A549 (cell line): Measurements from ENCODE around the gene DAB2. TPM values are rescaled to one million over a fixed set of nuclear protein-coding genes. Genes with fewer than 3 reads are reported as not detected.

Source experiments
- ATAC-seq, 2 experiments: fragments of 200-7000 bp in 1 of 2; fragments of >200 bp in 1 of 2; cut with Nextera tagmentation in 1 of 2; cut with Tn5 transposase in 1 of 2; 3 replicates each; pipeline versions ENCODE4 v1.8.0 to v1.9.1; 2018 to 2020; ENCODE audit warnings: mild to moderate bottlenecking in 1 of 2, moderate library complexity in 1 of 2
- CTCF ChIA-PET: fragments of 300-600 bp; sonication (Branson Sonifier 250); formaldehyde crosslinking; extraction: SDS; loops from one replicate; lab custom pipeline; 2021; ENCODE audit warnings: antibody characterized with exemption, inconsistent platforms; lab: Yijun Ruan, JAX
- POLR2A ChIA-PET: fragments of 350-600 bp; formaldehyde crosslinking; extraction: SDS; loops from one replicate; lab custom pipeline; 2021; ENCODE audit warnings: antibody characterized with exemption, inconsistent platforms; lab: Yijun Ruan, JAX
- DNase-seq, 2 experiments: peaks; one replicate each; pipeline versions ENCODE4 v3.0.0 to v3.0.0-alpha.2; 2011 to 2016; ENCODE audit warnings: low read depth in 1 of 2, low spot score in 1 of 2
- FAIRE-seq: peaks from 2 replicates; lab custom pipeline; 2011; peaks lifted over from hg19 to GRCh38; lab: Jason Lieb, UNC
- H3K27ac ChIP-seq, 2 experiments: fragments of >200 bp; sonication (Bioruptor Twin); formaldehyde crosslinking; 3 replicates each; pipeline ENCODE4 v1.5.1; 2016 to 2017
- H3K4me1 ChIP-seq: fragments of >200 bp; sonication (Bioruptor Twin); formaldehyde crosslinking; 3 replicates; pipeline ENCODE4 v1.6.1; 2016
- H3K4me2 ChIP-seq: fragments of >200 bp; sonication (Bioruptor Twin); formaldehyde crosslinking; 3 replicates; pipeline ENCODE4 v1.6.1; 2016
- H3K4me3 ChIP-seq: fragments of >200 bp; sonication (Bioruptor Twin); formaldehyde crosslinking; 3 replicates; pipeline ENCODE4 v1.5.1; 2016
- H3K9me3 ChIP-seq: fragments of >200 bp; sonication (Bioruptor Twin); formaldehyde crosslinking; 3 replicates; pipeline ENCODE4 v1.6.1; 2016
- BHLHE40 ChIP-seq: IDR thresholded peaks from 2 replicates; pipeline ENCODE4 v1.6.1; 2012; ENCODE audit warnings: low read depth, low read length, inconsistent platforms
- CBX2 ChIP-seq: fragments of 200-600 bp; sonication (generic); IDR thresholded peaks from 2 replicates; pipeline ENCODE4 v1.6.1; 2016; ENCODE audit warnings: low read depth, mild to moderate bottlenecking, borderline replicate concordance
- CHD4 ChIP-seq: fragments of 200-600 bp; sonication (generic); IDR thresholded peaks from 2 replicates; pipeline ENCODE4 v1.6.1; 2016; ENCODE audit warnings: antibody characterized with exemption, mild to moderate bottlenecking, borderline replicate concordance
- EHF ChIP-seq: fragments of 250-450 bp; sonication (Bioruptor Pico); IDR thresholded peaks from 2 replicates; pipeline ENCODE4 v1.5.0; 2020; ENCODE audit warnings: mild to moderate bottlenecking
- ELK1 ChIP-seq: fragments of 150-350 bp; IDR thresholded peaks from 2 replicates; pipeline ENCODE4 v1.6.1; 2014; ENCODE audit warnings: low read depth, mild to moderate bottlenecking, low read length
- EP300 ChIP-seq, 2 experiments: fragments of >200 bp; sonication (Bioruptor Twin); formaldehyde crosslinking; IDR thresholded peaks; 2 replicates in 1 of 2; 3 replicates in 1 of 2; pipeline ENCODE4 v1.6.1; 2016 to 2017
- GATA3 ChIP-seq: IDR thresholded peaks from 2 replicates; pipeline ENCODE4 v1.6.1; 2012; ENCODE audit warnings: borderline replicate concordance
- HDAC2 ChIP-seq: fragments of 200-600 bp; sonication (generic); IDR thresholded peaks from 2 replicates; pipeline ENCODE4 v1.6.1; 2016
- HMGXB4 ChIP-seq: fragments of 250-450 bp; sonication (Bioruptor Pico); IDR thresholded peaks from 2 replicates; pipeline ENCODE4 v1.5.0; 2021; ENCODE audit warnings: mild to moderate bottlenecking, moderate library complexity, borderline replicate concordance
- HOXA7 ChIP-seq: fragments of 250-450 bp; sonication (Bioruptor Pico); IDR thresholded peaks from 2 replicates; pipeline ENCODE4 v1.5.0; 2020; ENCODE audit warnings: mild to moderate bottlenecking, moderate library complexity
- JUNB ChIP-seq: fragments of >200 bp; sonication (Bioruptor Twin); formaldehyde crosslinking; IDR thresholded peaks from 2 replicates; pipeline ENCODE4 v1.6.1; 2016
- KDM5A ChIP-seq: fragments of 200-600 bp; sonication (generic); IDR thresholded peaks from 2 replicates; pipeline ENCODE4 v1.6.1; 2016; ENCODE audit warnings: antibody characterized with exemption, mild to moderate bottlenecking
- MAFK ChIP-seq: fragments of 450-650 bp; IDR thresholded peaks from 2 replicates; pipeline ENCODE4 v1.6.1; 2014; ENCODE audit not compliant: partially characterized antibody
- MAZ ChIP-seq: fragments of 150-350 bp; IDR thresholded peaks from 2 replicates; pipeline ENCODE4 v1.6.1; 2014; ENCODE audit warnings: antibody characterized with exemption, low read depth, low read length, borderline replicate concordance
- MYC ChIP-seq: IDR thresholded peaks from 2 replicates; pipeline ENCODE4 v1.6.1; 2012; ENCODE audit warnings: mild to moderate bottlenecking, inconsistent platforms, low read length, improper control_type of control experiment, borderline replicate concordance
- NFE2L2 ChIP-seq: fragments of 150-350 bp; conservative IDR thresholded peaks from 2 replicates; pipeline ENCODE4 v1.6.1; 2014; ENCODE audit warnings: low read length
- NR3C1 ChIP-seq: fragments of >200 bp; sonication (Bioruptor Twin); formaldehyde crosslinking; IDR thresholded peaks from 3 replicates; pipeline ENCODE4 v1.6.1; 2017
- PBX3 ChIP-seq: IDR thresholded peaks from 2 replicates; pipeline ENCODE4 v1.6.1; 2012
- PHF8 ChIP-seq: fragments of 200-600 bp; sonication (generic); IDR thresholded peaks from 2 replicates; pipeline ENCODE4 v1.6.1; 2016; ENCODE audit warnings: low read depth, mild to moderate bottlenecking, antibody characterized with exemption, moderate library complexity, borderline replicate concordance
- POLR2A ChIP-seq: IDR thresholded peaks from 2 replicates; pipeline ENCODE4 v1.6.1; 2012; ENCODE audit warnings: mild to moderate bottlenecking, low read length
- POLR2AphosphoS2 ChIP-seq: conservative IDR thresholded peaks from 2 replicates; pipeline ENCODE4 v1.6.1; 2012; ENCODE audit warnings: low read length, improper control_type of control experiment, inconsistent platforms
- RAD21 ChIP-seq, 2 experiments: fragments of >200 bp in 1 of 2; sonication (Bioruptor Twin) in 1 of 2; formaldehyde crosslinking in 1 of 2; IDR thresholded peaks in 1 of 2; conservative IDR thresholded peaks in 1 of 2; 2 replicates in 1 of 2; 3 replicates in 1 of 2; pipeline ENCODE4 v1.6.1; 2012 to 2018; ENCODE audit warnings: inconsistent platforms in 1 of 2
- RCOR1 ChIP-seq: fragments of 150-350 bp; IDR thresholded peaks from 2 replicates; pipeline ENCODE4 v1.6.1; 2014; ENCODE audit warnings: antibody characterized with exemption, low read length, low read depth
- SMC3 ChIP-seq: fragments of >200 bp; sonication (Bioruptor Twin); formaldehyde crosslinking; IDR thresholded peaks from 3 replicates; pipeline ENCODE4 v1.6.1; 2018; ENCODE audit warnings: inconsistent platforms
- TFCP2L1 ChIP-seq: fragments of 250-450 bp; sonication (Bioruptor Pico); IDR thresholded peaks from 2 replicates; pipeline ENCODE4 v1.5.0; 2021; ENCODE audit warnings: mild to moderate bottlenecking
- TP53 ChIP-seq: fragments of 250-450 bp; sonication (Bioruptor Pico); IDR thresholded peaks from 2 replicates; pipeline ENCODE4 v1.5.0; 2021; ENCODE audit warnings: mild to moderate bottlenecking, moderate library complexity
- ZC3H11A ChIP-seq: fragments of 450-650 bp; IDR thresholded peaks from 2 replicates; pipeline ENCODE4 v1.6.1; 2014; ENCODE audit warnings: antibody characterized with exemption, mild to moderate bottlenecking
- ZSCAN20 ChIP-seq: fragments of 250-450 bp; sonication (Bioruptor Pico); IDR thresholded peaks from 2 replicates; pipeline ENCODE4 v1.8.0; 2022; ENCODE audit warnings: mild to moderate bottlenecking, moderate library complexity
- WGBS: methylation state at CpG from one replicate; pipeline ENCODE4 v1.1.6; 2017; ENCODE audit errors: missing lambda C conversion rate; 5-methylcytosine and 5-hydroxymethylcytosine counted together
- polyA plus RNA-seq, 4 experiments: library from polyadenylated mRNA; depleted of rRNA in 3 of 4; stranded (reverse); fragments of >200 nt; fragmentation: RNase III in 1 of 4; extraction: RNeasy Plus Mini Kit Qiagen cat#74134 plus additional on column Dnase treatment in 1 of 4; gene quantifications; 2 replicates in 3 of 4; 3 replicates in 1 of 4; pipeline ENCODE4 v1.2.3, GENCODE V29; 2011 to 2017
- TF ChIP-seq, protein P1 (sequence below): IDR thresholded peaks from 2 replicates; pipeline ENCODE4 v1.6.1; 2012
- TF ChIP-seq, protein P2 (sequence below): fragments of >200 bp; sonication (Bioruptor Twin); formaldehyde crosslinking; IDR thresholded peaks from 3 replicates; pipeline ENCODE4 v1.5.1; 2016
- TF ChIP-seq, protein P3 (sequence below): fragments of >200 bp; sonication (Bioruptor Twin); formaldehyde crosslinking; IDR thresholded peaks from 2 replicates; pipeline ENCODE4 v1.6.1; 2016

The DAB2 gene
- polyA plus RNA-seq, 2 of the 4 experiments (the other 2 are of a cell fraction): 13.6 to 17.1 TPM

DNA sequence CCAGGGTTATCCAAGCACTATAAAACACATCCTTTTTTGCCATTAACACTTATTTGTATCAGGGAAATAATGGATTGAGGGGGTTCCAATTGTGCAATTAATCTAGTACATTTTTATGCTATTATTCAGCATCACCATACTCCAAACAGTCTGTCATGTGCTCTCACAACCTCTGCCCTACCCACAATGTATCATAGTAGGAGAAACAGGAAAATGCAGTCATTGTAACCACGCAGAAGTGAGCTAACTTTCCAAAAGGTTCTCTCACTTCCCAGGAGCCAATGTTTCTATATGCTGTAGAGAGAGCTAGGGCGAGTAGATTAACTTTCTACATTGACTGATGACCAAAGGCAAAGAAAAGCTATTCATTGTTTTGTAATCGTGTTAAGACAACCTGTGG lies 29.8 kb downstream of the DAB2 start:
- Histone ChIP-seq H3K9me3 (no peaks in the 10 kb centered on the region), H3K4me3 (no peak overlapping the region), H3K27ac (no peak overlapping the region), H3K4me2 (no peak overlapping the region), H3K4me1 (peaks cover 27% of the 10 kb centered on the region)
- ChIA-PET POLR2A (no interaction called here), CTCF (interaction anchor here (0.6 to 5.0 kb wide), 7 partner anchors 16 to 524 kb away, joined by 3 to 30 read pairs (median 3); no protein-coding TSS in a partner anchor)
- DNase-seq (no peak), ATAC-seq (no peak), FAIRE-seq (no peak)
- WGBS: 84% methylated on average over 3 of the region's 3 CpGs
- no peak for TF ChIP-seq RCOR1
- no peak for TF ChIP-seq SMC3
- TF ChIP-seq TP53 (CRISPR knock-in tag): no peak
- no peak for TF ChIP-seq CHD4
- TF ChIP-seq POLR2AphosphoS2: no peak
- TF ChIP-seq BHLHE40: no peak
- no peak for TF ChIP-seq GATA3
- TF ChIP-seq HMGXB4 (CRISPR knock-in tag): no peak
- no peak for TF ChIP-seq PHF8
- no peak for TF ChIP-seq ELK1
- TF ChIP-seq NFE2L2: no peak
- TF ChIP-seq ZC3H11A: no peak
- TF ChIP-seq TFCP2L1 (CRISPR knock-in tag): no peak
- no peak for TF ChIP-seq HOXA7 (CRISPR knock-in tag)
- no peak for TF ChIP-seq RAD21 (conservative IDR thresholded peaks at IDR 0.05 in 1 of 2, IDR thresholded peaks at IDR 0.05 in 1 of 2)
- TF ChIP-seq, protein P1, sequence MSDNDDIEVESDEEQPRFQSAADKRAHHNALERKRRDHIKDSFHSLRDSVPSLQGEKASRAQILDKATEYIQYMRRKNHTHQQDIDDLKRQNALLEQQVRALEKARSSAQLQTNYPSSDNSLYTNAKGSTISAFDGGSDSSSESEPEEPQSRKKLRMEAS: no peak
- no peak for TF ChIP-seq MYC

GRCh38 chr5:39390945-39391344 lies 33.8 kb downstream of the DAB2 start:
- peaks cover 12% of the 10 kb centered on the region; the same call in 1 of the 3 replicates for H3K4me1 ChIP-seq
- WGBS: 92% methylated on average over 3 of the region's 3 CpGs
- ChIA-PET POLR2A (no interaction called here), CTCF (no interaction called here)
- TF ChIP-seq, protein P1: no peak
- no peak overlapping the region for H3K4me3 ChIP-seq
- ATAC-seq: no peak
- FAIRE-seq: no peak
- DNase-seq: no peak
- H3K4me2 ChIP-seq: no peak overlapping the region
- H3K27ac ChIP-seq: no peak overlapping the region
- no peaks in the 10 kb centered on the region for H3K9me3 ChIP-seq

DNA sequence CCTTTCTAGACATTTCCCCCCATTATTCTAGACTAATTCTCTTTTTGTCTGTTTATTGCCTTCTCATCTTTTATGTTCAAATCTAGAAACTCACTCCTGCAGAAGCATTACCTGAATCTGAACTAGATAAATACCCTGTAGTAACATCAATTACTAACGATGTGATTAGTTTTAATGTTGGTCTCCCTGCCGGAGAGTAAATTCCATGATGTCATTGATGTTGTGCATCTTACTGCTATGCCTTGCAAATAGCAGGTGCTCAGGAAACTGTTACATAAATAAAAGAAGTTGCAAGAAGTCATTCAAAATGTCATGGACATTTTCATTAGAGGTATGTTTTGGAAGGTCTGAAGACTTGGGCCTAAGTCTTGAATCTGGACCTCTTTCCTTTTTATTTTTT lies 37.5 kb downstream of the DAB2 start:
- ChIA-PET CTCF (no interaction called here), POLR2A (no interaction called here)
- Histone ChIP-seq H3K4me1 (no peaks in the 10 kb centered on the region), H3K27ac (no peak overlapping the region), H3K4me2 (no peak overlapping the region), H3K9me3 (no peaks in the 10 kb centered on the region), H3K4me3 (no peak overlapping the region)
- no peak for ATAC-seq
- FAIRE-seq: no peak
- DNase-seq: no peak
- 92% methylated on average over 2 of the region's 2 CpGs for WGBS
- TF ChIP-seq CBX2: no peak
- TF ChIP-seq, protein P2, sequence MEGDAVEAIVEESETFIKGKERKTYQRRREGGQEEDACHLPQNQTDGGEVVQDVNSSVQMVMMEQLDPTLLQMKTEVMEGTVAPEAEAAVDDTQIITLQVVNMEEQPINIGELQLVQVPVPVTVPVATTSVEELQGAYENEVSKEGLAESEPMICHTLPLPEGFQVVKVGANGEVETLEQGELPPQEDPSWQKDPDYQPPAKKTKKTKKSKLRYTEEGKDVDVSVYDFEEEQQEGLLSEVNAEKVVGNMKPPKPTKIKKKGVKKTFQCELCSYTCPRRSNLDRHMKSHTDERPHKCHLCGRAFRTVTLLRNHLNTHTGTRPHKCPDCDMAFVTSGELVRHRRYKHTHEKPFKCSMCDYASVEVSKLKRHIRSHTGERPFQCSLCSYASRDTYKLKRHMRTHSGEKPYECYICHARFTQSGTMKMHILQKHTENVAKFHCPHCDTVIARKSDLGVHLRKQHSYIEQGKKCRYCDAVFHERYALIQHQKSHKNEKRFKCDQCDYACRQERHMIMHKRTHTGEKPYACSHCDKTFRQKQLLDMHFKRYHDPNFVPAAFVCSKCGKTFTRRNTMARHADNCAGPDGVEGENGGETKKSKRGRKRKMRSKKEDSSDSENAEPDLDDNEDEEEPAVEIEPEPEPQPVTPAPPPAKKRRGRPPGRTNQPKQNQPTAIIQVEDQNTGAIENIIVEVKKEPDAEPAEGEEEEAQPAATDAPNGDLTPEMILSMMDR: no peak
- TF ChIP-seq NR3C1: no peak
- no peak for TF ChIP-seq JUNB
- no peak for TF ChIP-seq EP300 (IDR thresholded peaks at IDR 0.05)
- TF ChIP-seq RAD21 (conservative IDR thresholded peaks at IDR 0.05 in 1 of 2, IDR thresholded peaks at IDR 0.05 in 1 of 2): no peak
- no peak for TF ChIP-seq MAFK
- TF ChIP-seq POLR2A: no peak
- TF ChIP-seq MAZ: no peak
- TF ChIP-seq EHF (CRISPR knock-in tag): no peak
- TF ChIP-seq HDAC2: no peak
- no peak for TF ChIP-seq PBX3
- TF ChIP-seq KDM5A: no peak
- no peak for TF ChIP-seq ZSCAN20
- TF ChIP-seq, protein P3, sequence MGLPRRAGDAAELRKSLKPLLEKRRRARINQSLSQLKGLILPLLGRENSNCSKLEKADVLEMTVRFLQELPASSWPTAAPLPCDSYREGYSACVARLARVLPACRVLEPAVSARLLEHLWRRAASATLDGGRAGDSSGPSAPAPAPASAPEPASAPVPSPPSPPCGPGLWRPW: no peak
- TF ChIP-seq POLR2AphosphoS2: no peak
